Smooth muscle cell of the pulmonary artery (primary cell): ENCODE results near the gene USF3. TPM values are rescaled to one million over a fixed set of nuclear protein-coding genes. Genes with fewer than 3 reads are reported as not detected.

ENCODE experiments used
- total RNA-seq: library from RNA; depleted of rRNA; stranded (reverse); fragments of >200 nt; gene quantifications from 2 replicates; pipeline ENCODE4 v1.2.3, GENCODE V29; 2014

USF3 gene
- 7.3 and 10.2 TPM in 2 replicates for total RNA-seq

GRCh38 chr3:113695786-113696645, at the start of gene USF3:
Gene USF3, minus strand, starts transcription at chr3:113696642. Its CDS starts 21,764 bp downstream, at chr3:113674878.

GRCh38 chr3:113745756-113746547, 49.5 kb upstream of the USF3 start, which contains the start of gene NAA50:
Gene NAA50, minus strand, starts transcription at chr3:113746249. Its CDS starts 300 bp downstream, at chr3:113745949.

Other genes starting within 250 kb of the USF3 start
- 12.9 and 13.6 TPM in 2 replicates for gene SPICE1, start 181.5 kb downstream of the USF3 start, total RNA-seq
- gene SIDT1, start 164.1 kb downstream of the USF3 start, total RNA-seq, result 0.20 TPM in 1 of 2 replicates, not detected in the other
- gene NAA50, start 49.6 kb upstream of the USF3 start, total RNA-seq, result 249 and 278 TPM in 2 replicates
- gene ATP6V1A, start 50.4 kb upstream of the USF3 start, total RNA-seq, result 105 and 107 TPM in 2 replicates
- 2.2 and 4.2 TPM in 2 replicates for gene GRAMD1C, start 142.1 kb upstream of the USF3 start, total RNA-seq